Upper lobe of left lung (tissue), 6 donors: ENCODE data around the gene CUX1. TPM values are rescaled to one million over a fixed set of nuclear protein-coding genes. Genes with fewer than 3 reads are reported as not detected.

Experiments
- ATAC-seq, 2 donors: fragments of 200-7000 bp; cut with Tn5 transposase; one replicate each; pipeline ENCODE4 v1.9.1; 2022; ENCODE audit warnings: mild to moderate bottlenecking in 2 of 2, moderate library complexity in 2 of 2; ENCODE audit not compliant: low FRiP score in 2 of 2
- DNase-seq, 2 donors: peaks; one replicate each; pipeline ENCODE4 v3.0.0-alpha.2; 2019 to 2020
- H3K27ac ChIP-seq, 4 donors: fragments of 200-600 bp; sonication (generic); one replicate each; pipeline ENCODE4 v1.5.1; 2016 to 2019
- H3K27me3 ChIP-seq, 4 donors: fragments of 200-600 bp; sonication (generic); one replicate each; pipeline ENCODE4 v1.5.1; 2017 to 2019
- H3K36me3 ChIP-seq, 4 donors: fragments of 200-600 bp; sonication (generic); one replicate each; pipeline ENCODE4 v1.5.1; 2016 to 2019
- H3K4me1 ChIP-seq, 4 donors: fragments of 200-600 bp; sonication (generic); one replicate each; pipeline ENCODE4 v1.5.1; 2018 to 2019
- H3K4me3 ChIP-seq, 4 donors: fragments of 200-600 bp; sonication (generic); one replicate each; pipeline ENCODE4 v1.5.1; 2017 to 2019; ENCODE audit warnings: mild to moderate bottlenecking in 2 of 4, moderate library complexity in 1 of 4
- H3K9me3 ChIP-seq, 4 donors: fragments of 200-600 bp; sonication (generic); one replicate each; pipeline ENCODE4 v1.5.1; 2018 to 2019
- CTCF ChIP-seq, 6 experiments: fragments of 450-650 bp in 4 of 6; fragments of 200-600 bp in 2 of 6; sonication (generic) in 2 of 6; IDR thresholded peaks; one replicate each; pipeline ENCODE4 v1.5.1; 2016 to 2019; ENCODE audit warnings: antibody characterized with exemption in 6 of 6
- EP300 ChIP-seq, 4 donors: sonication (generic); formaldehyde crosslinking; IDR thresholded peaks; one replicate each; pipeline ENCODE4 v1.5.1; 2017; ENCODE audit warnings: antibody characterized with exemption in 4 of 4, control low read depth in 2 of 4
- POLR2A ChIP-seq, 4 donors: fragments of 450-650 bp; IDR thresholded peaks; one replicate each; pipeline ENCODE4 v1.5.1; 2016 to 2017; ENCODE audit warnings: antibody characterized with exemption in 4 of 4, mild to moderate bottlenecking in 2 of 4
- POLR2AphosphoS5 ChIP-seq, 2 donors: sonication (generic); formaldehyde crosslinking; IDR thresholded peaks; one replicate each; pipeline ENCODE4 v1.5.1; 2017; ENCODE audit warnings: antibody characterized with exemption in 2 of 2
- WGBS, 2 donors: methylation state at CpG; one replicate each; pipeline ENCODE4 v1.1.5; 2017 to 2018; 5-methylcytosine and 5-hydroxymethylcytosine counted together
- total RNA-seq, 6 donors: library from RNA; depleted of rRNA in 4 of 6; stranded (reverse); fragments of >200 nt in 4 of 6; gene quantifications; one replicate each; pipeline versions ENCODE4 v1.1.0 to v1.2.1, GENCODE V29; 2016 to 2021
- donor health status: DM: no; HTN: no; CAD: no; lungs with moderate emphysema.
- donor health status: DM: no; HTN: yes; CAD: no; lungs with severe emphysema.

The CUX1 gene
- total RNA-seq, 6 donors from 2014 or later: 106 to 188 (median 115) TPM

GRCh38 chr7:101913247-101913721 is 95.9 kb downstream of the CUX1 start:
- Histone ChIP-seq H3K9me3 (no peaks in the 10 kb centered on the region), H3K4me3 (peak overlapping the region in 1 of 4 donors; percentile 14), H3K4me1 (peaks cover 20 to 28% (median 24%) of the 10 kb centered on the region in 4 donors), H3K36me3 (peaks cover 5 to 26% (median 21%) of the 10 kb centered on the region in 4 donors), H3K27ac (peak overlapping the region in 2 of 4 donors; percentile 38 to 49), H3K27me3 (no peaks in the 10 kb centered on the region)
- ATAC-seq: no peak
- no peak for DNase-seq
- TF ChIP-seq CTCF (IDR thresholded peaks at IDR 0.05) (no peak), EP300 (IDR thresholded peaks at IDR 0.05) (no peak), POLR2AphosphoS5 (IDR thresholded peaks at IDR 0.05) (no peak), POLR2A (IDR thresholded peaks at IDR 0.05) (no peak)
- WGBS, 2 donors: 80 to 87% methylated on average over 16 to 24 of the region's 24 CpGs

- Histone ChIP-seq H3K27me3 (no peaks in the 10 kb centered on the region), H3K27ac (peak overlapping the region in 2 of 4 donors; percentile 38 to 49), H3K4me3 (peak overlapping the region in 1 of 4 donors; percentile 14), H3K36me3 (peaks cover 5 to 32% (median 25%) of the 10 kb centered on the region in 4 donors), H3K4me1 (peaks cover 20 to 28% (median 24%) of the 10 kb centered on the region in 4 donors), H3K9me3 (no peaks in the 10 kb centered on the region)
- DNase-seq (no peak), ATAC-seq (no peak)
- 36 to 49% methylated on average over 7 of the region's 7 CpGs for WGBS, 2 donors
- TF ChIP-seq POLR2A (IDR thresholded peaks at IDR 0.05) (no peak), POLR2AphosphoS5 (IDR thresholded peaks at IDR 0.05) (no peak), CTCF (IDR thresholded peaks at IDR 0.05) (no peak), EP300 (IDR thresholded peaks at IDR 0.05) (no peak)
Measured at GRCh38 chr7:101913851-101914250, 96.4 kb downstream of the CUX1 start.

GRCh38 chr7:101915000-101915399 is 97.6 kb downstream of the CUX1 start:
- ATAC-seq (no peak), DNase-seq (no peak)
- H3K4me3 ChIP-seq: no peak overlapping the region
- H3K4me1 ChIP-seq: peaks cover 20 to 28% (median 24%) of the 10 kb centered on the region in 4 donors
- WGBS, 2 donors: 79 to 93% methylated on average over 12 to 15 of the region's 15 CpGs
- H3K27me3 ChIP-seq: no peaks in the 10 kb centered on the region
- H3K9me3 ChIP-seq: no peaks in the 10 kb centered on the region
- H3K27ac ChIP-seq: peak overlapping the region in 1 of 4 donors; percentile 13
- H3K36me3 ChIP-seq: peaks cover 5 to 35% (median 26%) of the 10 kb centered on the region in 4 donors
- no peak for TF ChIP-seq CTCF (IDR thresholded peaks at IDR 0.05)
- no peak for TF ChIP-seq POLR2AphosphoS5 (IDR thresholded peaks at IDR 0.05)
- TF ChIP-seq POLR2A (IDR thresholded peaks at IDR 0.05): no peak
- no peak for TF ChIP-seq EP300 (IDR thresholded peaks at IDR 0.05)

GRCh38 chr7:101916041-101916800 is 98.8 kb downstream of the CUX1 start:
- Histone ChIP-seq H3K9me3 (no peaks in the 10 kb centered on the region), H3K36me3 (peaks cover 5 to 35% (median 26%) of the 10 kb centered on the region in 4 donors), H3K27me3 (no peaks in the 10 kb centered on the region), H3K4me3 (no peak overlapping the region), H3K27ac (no peak overlapping the region), H3K4me1 (peaks cover 20 to 25% (median 24%) of the 10 kb centered on the region in 4 donors)
- TF ChIP-seq CTCF (IDR thresholded peaks at IDR 0.05) (no peak), EP300 (IDR thresholded peaks at IDR 0.05) (no peak), POLR2A (IDR thresholded peaks at IDR 0.05) (no peak), POLR2AphosphoS5 (IDR thresholded peaks at IDR 0.05) (no peak)
- ATAC-seq: no peak
- no peak for DNase-seq
- WGBS, 2 donors: 95 to 96% methylated on average over 31 of the region's 31 CpGs
